ENCODE results near the gene SLX9. TPM values are rescaled to one million over a fixed set of nuclear protein-coding genes. Genes with fewer than 3 reads are reported as not detected.
A peak's percentile ranks its signal among the peaks of the same experiment; 100 is the strongest.
"Not testable (repeated sequence)": the region's sequence is repeated elsewhere in the genome, so short reads cannot be mapped to it uniquely, and the experiment has no call there.

Gene SLX9
- total RNA-seq, 1 experiment from 2014 or later, result 26.3 TPM

- no peak for DNase-seq (ENCODE audit: low read depth)
Measured at GRCh38 chr21:44901391-44902074, 38.3 kb upstream of the SLX9 start.

- DNase-seq (ENCODE audit: low read depth), result no peak
Measured at GRCh38 chr21:44902268-44903049, 37.4 kb upstream of the SLX9 start.

GRCh38 chr21:44903050-44903685, 36.7 kb upstream of the SLX9 start:
- DNase-seq (ENCODE audit: low read depth), result no peak

- DNase-seq (ENCODE audit: low read depth), result no peak
Measured at GRCh38 chr21:44903689-44904088, 36.1 kb upstream of the SLX9 start.

- no peak for DNase-seq (ENCODE audit: low read depth)
Measured at GRCh38 chr21:44904141-44904923, 35.5 kb upstream of the SLX9 start.

- DNase-seq (ENCODE audit: low read depth), result no peak
Measured at GRCh38 chr21:44905016-44905727, 34.7 kb upstream of the SLX9 start.

GRCh38 chr21:44905728-44906090, 34.1 kb upstream of the SLX9 start:
- DNase-seq (ENCODE audit: low read depth), result no peak

GRCh38 chr21:44907225-44907965, 32.4 kb upstream of the SLX9 start:
- DNase-seq (ENCODE audit: low read depth), result no peak

- DNase-seq (ENCODE audit: low read depth), result no peak
Measured at GRCh38 chr21:44907966-44908895, 31.6 kb upstream of the SLX9 start.

GRCh38 chr21:44908908-44909307, 30.9 kb upstream of the SLX9 start:
- no peak for DNase-seq (ENCODE audit: low read depth)

GRCh38 chr21:44909719-44910118, 30.1 kb upstream of the SLX9 start:
- DNase-seq (ENCODE audit: low read depth), result no peak

- no peak for DNase-seq (ENCODE audit: low read depth)
Measured at GRCh38 chr21:44910229-44911067, 29.4 kb upstream of the SLX9 start.

- no peak for DNase-seq (ENCODE audit: low read depth)
Measured at GRCh38 chr21:44911068-44911383, 28.8 kb upstream of the SLX9 start.

- DNase-seq (ENCODE audit: low read depth), result peak; percentile 46
Measured at GRCh38 chr21:44911384-44912157, 28.3 kb upstream of the SLX9 start.

- DNase-seq (ENCODE audit: low read depth), result no peak
Measured at GRCh38 chr21:44912158-44912473, 27.7 kb upstream of the SLX9 start.

GRCh38 chr21:44912506-44913412, 27.1 kb upstream of the SLX9 start:
- DNase-seq (ENCODE audit: low read depth), result not testable (repeated sequence)

Data from HT1080 (cell line).